SIG-M5 treated with dmso at 0.1 percent for 504 hours (cell line): ENCODE measurements around the gene C9orf85.
A peak's percentile ranks its signal among the peaks of the same experiment; 100 is the strongest.
"Not testable (repeated sequence)": the region's sequence is repeated elsewhere in the genome, so short reads cannot be mapped to it uniquely, and the experiment has no call there.

ENCODE experiments used
- DNase-seq: peaks from one replicate; lab custom pipeline; 2025; ENCODE audit not compliant: unreplicated experiment; lab: John Stamatoyannopoulos, UW

Gene C9orf85

GRCh38 chr9:71911061-71911907, at the start of gene C9orf85, which contains the start of gene ABHD17B:
Gene C9orf85, plus strand, starts transcription at chr9:71911639. Its CDS starts 96 bp downstream, at chr9:71911735.
Gene ABHD17B, minus strand, starts transcription at chr9:71911193. Its CDS starts 36,113 bp downstream, at chr9:71875080.
- DNase-seq, result peak; percentile 97

- no peak for DNase-seq
Observed at GRCh38 chr9:71863631-71864030, 47.8 kb upstream of the C9orf85 start.

- no peak for DNase-seq
Observed at GRCh38 chr9:71875345-71875744, 36.1 kb upstream of the C9orf85 start.

GRCh38 chr9:71876106-71876505, 35.3 kb upstream of the C9orf85 start:
- no peak for DNase-seq

- no peak for DNase-seq
Observed at GRCh38 chr9:71876829-71877228, 34.6 kb upstream of the C9orf85 start.

- DNase-seq, result no peak
Observed at GRCh38 chr9:71878327-71879274, 32.8 kb upstream of the C9orf85 start.

GRCh38 chr9:71879644-71880174, 31.7 kb upstream of the C9orf85 start:
- DNase-seq, result no peak

GRCh38 chr9:71884005-71884404, 27.4 kb upstream of the C9orf85 start:
- DNase-seq, result no peak

GRCh38 chr9:71885467-71885866, 26.0 kb upstream of the C9orf85 start:
- DNase-seq, result no peak

GRCh38 chr9:71886015-71886414, 25.4 kb upstream of the C9orf85 start:
- no peak for DNase-seq

GRCh38 chr9:71886541-71886940, 24.9 kb upstream of the C9orf85 start:
- DNase-seq, result no peak

GRCh38 chr9:71887362-71887761, 24.1 kb upstream of the C9orf85 start:
- DNase-seq, result no peak

GRCh38 chr9:71890042-71890679, 21.3 kb upstream of the C9orf85 start:
- no peak for DNase-seq

- DNase-seq, result no peak
Observed at GRCh38 chr9:71891557-71892189, 19.8 kb upstream of the C9orf85 start.

- DNase-seq, result peak; percentile 41
Observed at GRCh38 chr9:71895117-71895516, 16.3 kb upstream of the C9orf85 start.

- no peak for DNase-seq
Observed at GRCh38 chr9:71895955-71896354, 15.5 kb upstream of the C9orf85 start.

GRCh38 chr9:71896761-71897160, 14.7 kb upstream of the C9orf85 start:
- peak; percentile 6 for DNase-seq

- DNase-seq, result peak; percentile 80
Observed at GRCh38 chr9:71897577-71897976, 13.9 kb upstream of the C9orf85 start.

- DNase-seq, result not testable (repeated sequence)
Observed at GRCh38 chr9:71898756-71899155, 12.7 kb upstream of the C9orf85 start.
